Retinal pigment epithelial cell (primary cell): Measurements from ENCODE around the gene ZNF646.

Source experiments
- DNase-seq: peaks from one replicate; pipeline ENCODE4 v3.0.0-alpha.2; 2010; ENCODE audit warnings: low read depth
- H3K4me3 ChIP-seq: 2 replicates; pipeline ENCODE4 v1.5.1; 2011; ENCODE audit warnings: mild to moderate bottlenecking, low read length, control low read depth, moderate library complexity
- TF ChIP-seq, protein P1 (sequence below): conservative IDR thresholded peaks from 2 replicates; pipeline ENCODE4 v1.5.1; 2011; ENCODE audit warnings: low read depth, low read length, control low read depth, inconsistent platforms

The ZNF646 gene

DNA sequence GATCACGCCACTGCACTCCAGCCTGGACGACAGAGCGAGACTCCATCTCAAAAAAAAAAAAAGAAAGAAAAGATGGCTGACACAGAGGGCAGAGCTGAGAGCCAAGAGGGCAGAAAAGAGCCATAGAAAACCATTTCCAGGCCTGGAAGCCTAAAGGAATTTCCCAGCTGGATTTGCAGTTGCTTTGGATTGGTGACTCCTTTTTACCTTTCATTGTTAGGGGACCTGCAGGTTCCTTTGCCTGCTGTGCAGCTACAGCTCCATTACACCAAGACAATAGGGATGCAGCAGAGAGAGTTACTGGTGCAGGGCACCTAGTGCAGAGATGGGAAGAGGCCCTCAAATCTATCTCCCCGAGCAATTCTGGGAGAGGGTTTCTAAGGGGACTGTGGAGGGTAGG, 18.6 kb upstream of the ZNF646 start:
- H3K4me3 ChIP-seq: no peak overlapping the region
- DNase-seq: no peak
- TF ChIP-seq, protein P1, sequence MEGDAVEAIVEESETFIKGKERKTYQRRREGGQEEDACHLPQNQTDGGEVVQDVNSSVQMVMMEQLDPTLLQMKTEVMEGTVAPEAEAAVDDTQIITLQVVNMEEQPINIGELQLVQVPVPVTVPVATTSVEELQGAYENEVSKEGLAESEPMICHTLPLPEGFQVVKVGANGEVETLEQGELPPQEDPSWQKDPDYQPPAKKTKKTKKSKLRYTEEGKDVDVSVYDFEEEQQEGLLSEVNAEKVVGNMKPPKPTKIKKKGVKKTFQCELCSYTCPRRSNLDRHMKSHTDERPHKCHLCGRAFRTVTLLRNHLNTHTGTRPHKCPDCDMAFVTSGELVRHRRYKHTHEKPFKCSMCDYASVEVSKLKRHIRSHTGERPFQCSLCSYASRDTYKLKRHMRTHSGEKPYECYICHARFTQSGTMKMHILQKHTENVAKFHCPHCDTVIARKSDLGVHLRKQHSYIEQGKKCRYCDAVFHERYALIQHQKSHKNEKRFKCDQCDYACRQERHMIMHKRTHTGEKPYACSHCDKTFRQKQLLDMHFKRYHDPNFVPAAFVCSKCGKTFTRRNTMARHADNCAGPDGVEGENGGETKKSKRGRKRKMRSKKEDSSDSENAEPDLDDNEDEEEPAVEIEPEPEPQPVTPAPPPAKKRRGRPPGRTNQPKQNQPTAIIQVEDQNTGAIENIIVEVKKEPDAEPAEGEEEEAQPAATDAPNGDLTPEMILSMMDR: no peak

DNA sequence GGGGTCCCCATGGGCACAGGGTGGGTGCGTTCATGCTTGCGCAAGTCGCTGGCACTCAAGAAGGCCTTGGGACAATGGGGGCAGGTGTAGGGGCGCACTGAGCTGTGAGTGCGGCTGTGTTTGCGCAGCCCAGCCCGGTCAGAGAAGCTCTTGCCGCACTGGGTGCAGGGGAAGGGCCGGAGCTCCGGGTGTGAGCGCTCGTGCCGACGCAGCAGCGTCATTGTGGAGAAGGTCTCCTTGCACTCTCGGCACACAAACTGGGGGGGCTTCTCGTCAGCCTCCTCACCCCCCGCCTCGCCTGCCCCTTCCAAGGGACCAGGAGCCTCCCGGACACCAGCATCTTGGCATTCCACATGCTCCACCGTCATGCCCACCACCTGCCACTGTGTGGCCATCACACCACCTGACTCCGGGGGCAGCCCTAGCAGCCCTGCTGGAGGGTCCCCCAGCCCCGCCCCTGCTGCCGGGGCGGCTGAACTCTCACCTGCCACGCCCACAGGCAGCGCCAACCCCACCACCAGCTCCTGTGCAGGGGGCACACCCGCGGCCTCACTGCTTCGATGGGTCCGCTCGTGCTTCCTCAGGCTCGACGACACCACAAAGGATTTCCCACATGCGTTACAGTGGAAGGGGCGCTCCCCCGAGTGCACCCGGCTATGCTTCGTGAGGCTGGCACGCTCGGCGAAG, 13.0 kb upstream of the ZNF646 start:
- TF ChIP-seq, protein P1: no peak
- no peak for DNase-seq
- no peak overlapping the region for H3K4me3 ChIP-seq

DNA sequence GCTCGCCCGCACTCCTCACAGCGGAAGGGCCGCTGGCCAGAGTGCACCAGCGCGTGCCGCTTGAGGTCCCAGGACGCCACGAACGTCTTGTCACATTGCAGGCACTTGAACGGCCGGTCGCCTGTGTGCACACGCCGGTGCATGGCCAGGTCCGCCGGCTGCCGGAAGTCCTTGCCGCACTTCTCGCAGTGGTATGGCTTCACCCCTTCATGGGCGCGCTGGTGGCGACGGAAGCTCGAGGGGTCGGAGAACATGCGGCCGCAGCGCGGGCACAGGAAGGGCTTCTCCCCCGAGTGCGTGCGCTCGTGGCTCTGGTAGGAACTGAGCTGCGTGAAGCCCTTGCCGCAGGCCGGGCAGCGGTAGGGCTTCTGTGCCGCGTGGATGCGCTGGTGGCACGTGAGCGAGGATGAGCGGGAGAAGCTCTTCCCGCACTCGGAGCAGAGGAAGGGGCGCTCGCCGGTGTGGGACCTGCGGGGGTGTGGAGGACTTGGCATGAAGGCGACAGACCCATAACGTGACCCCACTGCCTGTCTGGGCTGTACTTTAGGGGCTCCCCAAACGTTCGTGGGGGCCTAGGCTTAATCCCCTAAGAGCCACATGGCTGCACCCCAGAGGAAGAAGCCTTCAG, 12.3 kb upstream of the ZNF646 start:
- H3K4me3 ChIP-seq: no peak overlapping the region
- DNase-seq: no peak
- TF ChIP-seq, protein P1: no peak

DNA sequence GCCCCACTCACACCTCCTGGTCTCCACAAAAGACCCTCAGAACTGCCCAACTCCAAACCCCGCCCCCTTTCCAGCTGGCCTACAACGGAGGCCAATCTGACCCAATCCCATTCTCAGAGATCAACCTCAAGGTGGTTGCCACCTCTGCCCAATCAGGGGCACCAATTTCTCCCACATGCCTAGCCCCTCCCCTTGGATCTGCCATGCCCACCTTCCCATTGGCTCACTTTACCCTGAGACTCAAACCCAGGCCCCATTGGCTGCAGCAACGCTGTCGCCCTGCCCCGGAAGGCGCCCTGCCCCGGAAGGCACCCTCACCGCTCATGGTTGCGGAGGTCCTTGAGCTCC, 10.8 kb upstream of the ZNF646 start:
- no peak for DNase-seq
- H3K4me3 ChIP-seq: no peak overlapping the region
- TF ChIP-seq, protein P1: no peak

DNA sequence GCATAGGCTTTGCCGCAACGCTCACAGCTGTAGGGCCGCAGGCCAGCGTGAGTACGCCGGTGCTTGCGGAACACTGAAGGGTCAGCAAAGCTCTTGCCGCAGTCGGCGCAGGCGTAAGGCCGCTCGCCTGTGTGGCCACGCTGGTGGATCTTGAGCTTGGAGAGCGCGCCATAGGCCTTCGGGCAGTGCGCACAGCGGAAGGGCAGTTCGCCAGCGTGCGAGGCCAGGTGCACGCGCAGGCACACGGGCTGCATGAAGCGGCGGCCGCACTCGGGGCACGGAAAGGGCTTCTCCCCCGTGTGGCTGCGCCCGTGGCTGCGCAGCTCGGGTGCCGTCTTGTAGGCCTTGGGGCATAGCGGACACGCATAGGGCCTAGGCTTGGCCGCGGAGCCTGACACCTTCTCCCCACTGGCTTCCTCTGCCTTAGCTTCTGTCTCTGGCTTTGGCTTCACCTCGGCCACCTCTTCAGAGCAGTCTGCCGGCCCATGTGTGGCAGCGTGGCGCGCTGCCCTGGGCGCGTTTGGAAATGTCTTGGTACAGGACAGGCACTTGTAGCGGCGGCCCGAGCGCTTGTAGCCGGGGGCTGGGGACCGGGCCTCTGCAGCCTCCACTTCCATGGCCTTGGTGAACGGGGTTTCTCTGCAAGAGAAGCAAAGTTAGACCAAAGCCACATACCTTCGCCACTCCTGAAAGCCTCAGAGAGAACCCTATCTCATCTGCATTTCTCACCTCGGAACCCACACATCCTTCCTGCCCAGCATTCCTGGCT, 10.2 kb upstream of the ZNF646 start:
- DNase-seq: no peak
- TF ChIP-seq, protein P1: no peak
- no peak overlapping the region for H3K4me3 ChIP-seq

DNA sequence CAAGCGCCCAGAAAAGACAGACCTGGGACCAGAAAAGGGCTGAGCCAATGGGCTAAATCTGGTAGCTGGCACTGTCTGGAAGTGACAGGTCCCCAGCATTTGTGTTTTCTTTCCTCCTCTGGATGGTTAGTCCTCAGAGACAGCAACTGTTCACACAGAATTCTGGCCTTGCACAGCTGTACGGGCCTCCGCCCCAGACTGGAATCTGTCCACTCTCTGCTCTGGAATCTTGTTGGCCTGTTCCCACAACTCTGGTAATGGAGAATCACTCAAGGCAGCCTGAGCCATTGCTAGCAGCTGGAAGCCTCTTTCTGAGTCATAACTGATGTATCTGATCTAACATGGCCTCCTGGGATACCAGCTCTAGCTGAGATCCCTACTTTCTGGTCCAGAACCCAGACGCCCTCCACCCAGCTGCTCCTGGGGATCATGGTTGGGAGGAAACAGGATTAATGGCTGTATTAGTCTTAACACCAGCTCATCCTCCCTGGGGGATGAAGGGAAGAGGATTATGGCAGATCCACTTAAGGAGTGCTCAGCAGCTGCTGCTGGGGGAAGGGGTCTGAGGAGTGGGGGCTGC, 9.2 kb upstream of the ZNF646 start:
- TF ChIP-seq, protein P1: no peak
- DNase-seq: no peak
- H3K4me3 ChIP-seq: no peak overlapping the region
